ENCODE measurements around the gene IQSEC3. TPM values are rescaled to one million over a fixed set of nuclear protein-coding genes. Genes with fewer than 3 reads are reported as not detected.
"Not testable (repeated sequence)": the region's sequence is repeated elsewhere in the genome, so short reads cannot be mapped to it uniquely, and the experiment has no call there.

Gene IQSEC3
- total RNA-seq, 2 donors from 2014 or later = 0.10 to 3.8 TPM

DNA sequence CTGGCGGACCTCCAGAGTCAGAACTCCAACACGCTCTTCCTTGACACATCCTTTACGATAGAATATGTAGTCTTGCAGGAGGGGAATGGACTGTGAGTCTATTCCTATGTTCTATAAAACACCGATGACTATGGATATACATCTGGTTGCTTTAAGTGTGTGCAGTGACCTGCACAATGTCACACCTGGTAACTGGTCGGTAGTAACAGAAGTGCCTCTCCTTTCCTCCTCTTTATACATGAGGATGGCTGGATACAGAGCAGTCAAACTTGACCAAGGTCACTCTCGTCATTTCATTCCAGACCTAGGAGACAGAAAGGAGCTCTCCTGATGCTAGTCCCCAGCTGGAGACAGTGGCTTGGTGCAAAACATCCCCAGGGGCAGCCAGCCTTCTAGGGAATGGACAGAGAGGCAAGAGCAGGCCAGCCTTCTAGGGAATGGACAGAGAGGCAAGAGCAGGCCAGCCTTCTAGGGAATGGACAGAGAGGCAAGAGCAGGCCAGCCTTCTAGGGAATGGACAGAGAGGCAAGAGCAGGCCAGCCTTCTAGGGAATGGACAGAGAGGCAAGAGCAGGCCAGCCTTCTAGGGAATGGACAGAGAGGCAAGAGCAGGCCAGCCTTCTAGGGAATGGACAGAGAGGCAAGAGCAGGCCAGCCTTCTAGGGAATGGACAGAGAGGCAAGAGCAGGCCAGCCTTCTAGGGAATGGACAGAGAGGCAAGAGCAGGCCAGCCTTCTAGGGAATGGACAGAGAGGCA is 21.2 kb upstream of the IQSEC3 start:
- not testable (repeated sequence) for H3K4me3 Mint-ChIP-seq; H3K4me1 Mint-ChIP-seq (ENCODE audit: low read depth); H3K27ac Mint-ChIP-seq; ATAC-seq (replicated peaks in 1 of 2); H3K9me3 Mint-ChIP-seq; H3K36me3 Mint-ChIP-seq (ENCODE audit: insufficient read depth in 2 of 2); DNase-seq
- peaks cover 15% of the 10 kb centered on the region for H3K27me3 Mint-ChIP-seq (ENCODE audit: low read depth)

DNA sequence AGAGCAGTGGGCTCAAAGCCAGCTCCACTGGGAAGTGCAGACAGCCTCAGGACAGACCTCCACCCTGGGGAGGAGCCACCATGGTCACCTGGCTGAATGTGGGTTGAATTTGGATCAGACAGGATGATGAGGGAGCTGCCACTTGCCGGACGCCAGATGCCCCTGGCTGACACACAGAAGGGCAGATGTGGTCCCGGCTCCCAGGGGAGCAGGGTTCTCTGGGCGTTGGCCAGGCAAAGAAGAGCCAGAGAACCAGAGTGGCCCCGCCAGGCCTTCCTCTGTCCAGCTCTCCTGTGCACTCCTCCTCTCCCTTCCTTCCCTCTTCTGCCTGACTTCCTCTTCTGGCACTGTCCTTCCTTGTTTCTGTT is 20.6 kb upstream of the IQSEC3 start:
- H3K36me3 Mint-ChIP-seq (ENCODE audit: insufficient read depth in 2 of 2); H3K27ac Mint-ChIP-seq; H3K9me3 Mint-ChIP-seq; H3K4me1 Mint-ChIP-seq (ENCODE audit: low read depth); DNase-seq; ATAC-seq (replicated peaks in 1 of 2); H3K4me3 Mint-ChIP-seq: not testable (repeated sequence)
- peaks cover 17% of the 10 kb centered on the region for H3K27me3 Mint-ChIP-seq (ENCODE audit: low read depth)

DNA sequence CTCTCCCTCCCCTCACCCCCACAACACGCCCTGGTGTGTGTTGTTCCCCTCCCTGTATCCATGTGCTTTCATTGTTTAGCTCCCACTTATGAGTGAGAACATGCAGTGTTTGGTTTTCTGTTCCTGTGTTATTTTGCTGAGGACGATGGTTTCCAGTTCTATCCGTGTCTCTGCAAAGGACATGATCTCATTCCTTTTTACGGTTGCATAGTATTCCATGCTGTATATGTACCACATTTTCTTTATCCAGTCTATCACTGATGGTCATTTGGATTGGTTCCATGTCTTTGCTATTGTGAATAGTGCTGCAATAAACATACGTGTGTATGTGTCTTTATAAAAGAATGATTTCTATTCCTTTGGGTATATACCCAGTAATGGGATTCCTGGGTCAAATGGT is 20.0 kb upstream of the IQSEC3 start:
- not testable (repeated sequence) for H3K4me3 Mint-ChIP-seq; H3K27ac Mint-ChIP-seq; H3K9me3 Mint-ChIP-seq; ATAC-seq (replicated peaks in 1 of 2); DNase-seq; H3K4me1 Mint-ChIP-seq (ENCODE audit: low read depth); H3K36me3 Mint-ChIP-seq (ENCODE audit: insufficient read depth in 2 of 2)
- H3K27me3 Mint-ChIP-seq (ENCODE audit: low read depth) = peaks cover 23% of the 10 kb centered on the region

DNA sequence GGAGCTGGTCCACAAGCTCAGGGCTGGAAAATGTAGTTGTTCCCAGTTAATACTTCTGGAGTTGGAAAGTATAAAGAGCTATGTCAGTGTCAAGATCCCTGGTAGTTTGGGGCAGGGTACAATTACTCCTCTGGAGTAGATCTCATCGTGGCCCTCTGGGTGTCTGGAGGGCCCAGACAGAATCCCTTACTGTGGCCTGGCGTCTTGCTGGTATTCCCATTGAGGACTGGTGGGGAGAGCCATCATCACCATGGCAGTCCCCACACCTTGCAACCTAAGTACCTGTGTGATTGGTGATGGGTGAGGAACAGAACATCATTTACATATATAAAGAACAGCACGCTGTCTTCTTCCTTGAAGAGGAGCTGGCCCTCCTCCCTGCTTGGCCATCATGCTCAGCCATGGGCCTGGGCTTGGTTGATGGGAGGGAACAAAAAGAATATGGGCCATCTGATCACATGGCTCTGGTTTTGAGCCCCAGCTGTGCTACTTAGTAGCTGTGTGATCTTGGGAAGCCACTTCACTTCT is 18.8 kb upstream of the IQSEC3 start:
- H3K4me3 Mint-ChIP-seq; H3K36me3 Mint-ChIP-seq (ENCODE audit: insufficient read depth in 2 of 2); ATAC-seq (replicated peaks in 1 of 2); DNase-seq; H3K27ac Mint-ChIP-seq; H3K4me1 Mint-ChIP-seq (ENCODE audit: low read depth); H3K9me3 Mint-ChIP-seq: not testable (repeated sequence)
- H3K27me3 Mint-ChIP-seq (ENCODE audit: low read depth) = peaks cover 25% of the 10 kb centered on the region

DNA sequence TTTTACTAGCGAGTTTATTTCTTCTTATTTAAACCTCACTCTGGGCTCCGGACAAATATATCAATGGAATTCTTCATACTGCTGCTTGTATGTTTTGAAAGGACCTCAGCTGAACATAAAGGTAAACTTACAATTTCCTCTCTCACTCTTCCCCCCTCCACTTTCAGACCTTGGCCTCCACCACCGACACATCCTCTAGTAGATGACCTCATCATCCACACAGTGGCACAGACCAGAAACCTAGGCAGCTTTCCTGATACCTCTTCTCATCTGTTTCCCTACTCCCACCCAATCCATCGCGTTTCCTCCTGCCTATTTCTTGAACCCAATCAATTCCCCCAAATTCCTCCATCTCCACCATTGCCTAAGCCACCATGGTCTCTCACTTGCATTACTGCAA is 17.4 kb upstream of the IQSEC3 start:
- not testable (repeated sequence) for DNase-seq; H3K36me3 Mint-ChIP-seq (ENCODE audit: insufficient read depth in 2 of 2); H3K4me1 Mint-ChIP-seq (ENCODE audit: low read depth); ATAC-seq (replicated peaks in 1 of 2); H3K4me3 Mint-ChIP-seq; H3K27ac Mint-ChIP-seq; H3K9me3 Mint-ChIP-seq
- H3K27me3 Mint-ChIP-seq (ENCODE audit: low read depth) = peaks cover 36% of the 10 kb centered on the region

DNA sequence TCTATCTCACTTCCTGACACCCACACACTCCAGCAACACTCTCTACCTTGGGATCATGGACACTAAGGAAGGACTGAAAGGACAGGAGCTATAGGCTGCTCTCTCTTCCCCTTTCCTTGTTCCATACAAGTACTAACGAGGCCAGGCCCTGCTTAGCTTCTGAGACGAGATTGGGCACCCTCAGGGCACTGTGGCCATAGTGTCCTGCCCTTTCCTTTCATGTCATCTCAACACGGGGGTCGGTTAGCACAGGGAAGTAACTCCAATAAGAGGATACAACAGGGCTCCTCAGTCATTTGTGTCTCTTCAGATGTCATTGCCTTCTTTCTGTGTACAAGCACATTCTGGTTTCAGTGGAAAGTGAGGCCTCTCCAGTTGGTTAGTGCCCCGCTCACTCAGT is 15.5 kb upstream of the IQSEC3 start:
- H3K4me3 Mint-ChIP-seq; ATAC-seq (replicated peaks in 1 of 2); H3K9me3 Mint-ChIP-seq; H3K27ac Mint-ChIP-seq; H3K36me3 Mint-ChIP-seq (ENCODE audit: insufficient read depth in 2 of 2); DNase-seq; H3K4me1 Mint-ChIP-seq (ENCODE audit: low read depth): not testable (repeated sequence)
- peaks cover 44% of the 10 kb centered on the region for H3K27me3 Mint-ChIP-seq (ENCODE audit: low read depth)

DNA sequence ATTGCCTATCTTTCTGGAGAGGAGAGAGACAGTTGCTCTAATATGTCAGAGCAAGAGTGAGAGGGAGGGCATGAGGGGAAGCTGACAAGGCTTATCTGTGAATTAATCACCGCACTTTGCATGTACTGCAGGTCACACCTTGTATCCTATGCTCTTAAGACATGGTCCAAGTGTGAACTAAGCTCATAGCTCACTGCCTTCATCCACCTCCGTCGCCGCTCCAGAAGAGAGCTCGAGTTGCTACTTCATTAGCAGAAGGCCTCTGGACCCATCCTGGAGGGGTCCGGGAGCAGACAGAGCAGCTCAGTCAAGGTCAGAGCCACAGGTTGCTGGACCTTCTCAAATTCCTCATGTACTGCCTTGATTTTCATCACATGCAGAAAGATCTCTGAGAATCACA is 14.6 kb upstream of the IQSEC3 start:
- not testable (repeated sequence) for H3K9me3 Mint-ChIP-seq; DNase-seq; H3K4me1 Mint-ChIP-seq (ENCODE audit: low read depth); H3K36me3 Mint-ChIP-seq (ENCODE audit: insufficient read depth in 2 of 2); H3K27ac Mint-ChIP-seq; H3K4me3 Mint-ChIP-seq; ATAC-seq (replicated peaks in 1 of 2)
- H3K27me3 Mint-ChIP-seq (ENCODE audit: low read depth) = peaks cover 48% of the 10 kb centered on the region

DNA sequence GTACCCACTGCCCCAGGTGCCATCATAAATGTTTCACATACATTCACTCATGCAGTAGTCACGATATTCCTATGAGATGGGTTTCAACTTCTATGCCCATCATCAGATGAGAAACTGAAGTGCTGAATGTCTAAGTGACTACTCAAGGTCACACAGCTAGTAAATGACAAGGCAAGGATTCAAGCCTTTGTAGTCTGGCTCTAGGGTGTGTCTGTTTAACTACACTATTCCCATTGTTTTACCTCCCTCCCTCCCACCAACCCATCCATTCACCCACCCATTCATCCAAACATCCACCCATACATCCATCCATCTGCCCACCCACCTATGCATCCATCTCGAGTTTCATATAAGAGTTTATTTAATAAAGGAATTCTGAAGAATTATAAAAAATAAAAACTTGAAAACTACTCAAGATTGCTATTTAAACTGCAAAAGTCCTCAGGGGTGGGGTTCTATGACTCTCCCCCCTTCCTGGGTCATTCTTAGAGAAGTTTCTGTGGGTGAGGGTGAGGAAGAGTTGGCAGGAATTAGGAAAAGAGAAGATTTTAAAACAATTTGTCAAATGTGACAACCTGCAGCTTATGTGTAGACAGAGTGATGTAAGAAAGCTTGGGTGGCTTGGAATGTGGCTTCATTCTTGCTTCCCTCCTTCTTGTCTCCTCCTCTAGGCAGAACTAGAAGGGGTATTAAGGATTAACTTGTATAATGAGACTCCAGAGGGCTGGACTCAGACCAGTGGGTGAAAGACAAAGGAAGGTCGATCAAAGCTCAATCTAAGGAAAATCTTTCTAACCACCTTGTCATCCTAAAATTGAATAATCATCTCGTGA is 13.4 kb upstream of the IQSEC3 start:
- not testable (repeated sequence) for H3K9me3 Mint-ChIP-seq; H3K36me3 Mint-ChIP-seq (ENCODE audit: insufficient read depth in 2 of 2); DNase-seq; H3K4me1 Mint-ChIP-seq (ENCODE audit: low read depth); H3K4me3 Mint-ChIP-seq; ATAC-seq (replicated peaks in 1 of 2); H3K27ac Mint-ChIP-seq
- H3K27me3 Mint-ChIP-seq (ENCODE audit: low read depth) = peaks cover 47% of the 10 kb centered on the region

DNA sequence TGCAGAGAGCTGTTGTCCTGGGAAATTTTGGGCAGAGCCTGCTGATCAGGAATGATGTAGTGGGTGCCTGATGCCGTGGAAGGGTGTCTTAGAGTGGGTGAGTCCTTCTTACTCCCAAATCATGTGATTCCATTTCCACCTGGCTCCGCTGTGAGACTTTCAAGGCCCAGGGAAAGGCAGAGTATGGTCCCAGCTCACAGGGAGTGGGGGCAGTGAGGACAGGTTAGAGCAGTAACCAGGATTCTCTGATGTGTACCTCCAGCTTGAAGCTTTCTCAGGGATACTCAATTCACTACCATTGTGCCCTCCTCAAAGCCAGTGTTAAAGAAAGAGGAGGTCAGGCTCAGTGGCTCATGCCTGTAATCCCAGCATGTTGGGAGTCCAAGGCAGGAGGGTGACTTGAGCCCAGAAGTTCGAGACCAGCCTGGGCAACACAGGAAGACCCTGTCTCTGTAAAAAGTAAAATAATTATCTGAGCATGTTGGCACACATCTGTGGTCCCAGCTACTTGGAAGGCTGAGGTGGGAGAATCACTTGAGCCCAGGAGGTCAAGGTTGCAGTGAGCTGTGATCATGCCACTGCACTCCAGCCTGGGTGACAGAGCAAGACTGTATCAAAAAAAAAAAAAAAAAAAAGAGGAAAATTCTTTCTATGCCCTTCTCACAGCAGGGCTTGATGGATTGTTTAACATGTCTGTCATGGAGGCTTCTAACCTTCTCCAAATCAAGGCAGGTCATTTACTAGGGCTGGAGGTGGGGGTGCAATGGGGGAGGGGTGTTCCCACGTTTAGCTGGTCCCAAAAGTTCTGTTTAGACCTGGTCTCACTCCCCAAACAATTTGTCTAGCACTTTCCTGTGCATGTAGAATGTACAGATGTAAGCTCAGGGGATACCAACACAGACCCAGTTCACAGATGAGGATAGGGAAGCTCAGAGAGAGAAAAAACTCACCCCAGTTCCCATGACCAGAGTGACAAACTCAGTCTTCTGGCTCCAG is 12.5 kb upstream of the IQSEC3 start:
- Mint-ChIP-seq H3K9me3 (peaks cover 2 to 9% of the 10 kb centered on the region in 2 donors), H3K27ac (no peak overlapping the region), H3K4me3 (no peak overlapping the region), H3K27me3 (ENCODE audit: low read depth) (peaks cover 55% of the 10 kb centered on the region), H3K36me3 (ENCODE audit: insufficient read depth in 2 of 2) (peaks cover 0 to 4% of the 10 kb centered on the region in 2 donors), H3K4me1 (ENCODE audit: low read depth) (no peaks in the 10 kb centered on the region)
- no peak for ATAC-seq (replicated peaks in 1 of 2)
- DNase-seq = no peak

DNA sequence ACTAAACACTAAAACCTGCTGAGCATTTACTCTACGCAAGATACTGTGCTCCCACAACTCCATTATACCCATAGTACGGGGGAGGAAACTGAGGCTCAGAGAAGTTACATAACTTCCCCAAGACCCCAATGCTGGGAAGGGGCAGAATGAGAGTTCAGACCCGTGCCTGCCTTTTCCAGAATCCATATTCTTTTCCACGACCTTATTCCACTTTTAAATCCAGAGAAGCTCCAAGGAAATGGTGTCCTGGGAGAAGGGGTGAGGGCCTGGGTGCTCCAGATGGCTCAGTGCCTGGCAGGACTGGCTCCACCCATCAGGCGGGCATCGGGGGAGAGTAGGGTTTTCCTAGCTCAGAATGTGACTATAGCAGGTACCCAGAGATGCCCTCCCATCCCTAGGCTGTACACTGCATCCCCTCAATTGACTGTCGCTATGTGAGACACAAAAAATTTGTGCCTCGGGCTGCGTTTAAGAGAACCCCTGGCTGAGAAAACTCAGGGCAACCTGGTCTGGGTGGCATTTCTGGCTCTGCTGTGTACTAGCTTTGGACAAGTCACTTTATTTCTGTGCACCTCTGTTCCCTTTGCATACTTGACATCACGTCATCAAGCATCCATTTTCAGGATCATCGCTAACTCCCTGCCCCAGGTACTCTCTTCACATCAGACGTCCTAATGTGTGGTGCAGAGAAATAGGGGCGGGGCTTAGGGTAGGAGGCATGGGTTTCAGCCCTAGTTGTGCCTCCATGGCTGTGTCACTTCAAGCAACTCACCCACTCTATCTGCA is 11.6 kb upstream of the IQSEC3 start:
- H3K9me3 Mint-ChIP-seq = peaks cover 2 to 11% of the 10 kb centered on the region in 2 donors
- H3K27me3 Mint-ChIP-seq (ENCODE audit: low read depth) = peaks cover 58% of the 10 kb centered on the region
- no peak overlapping the region for H3K27ac Mint-ChIP-seq
- H3K4me3 Mint-ChIP-seq = no peak overlapping the region
- ATAC-seq (replicated peaks in 1 of 2) (no peak), DNase-seq (no peak)
- H3K4me1 Mint-ChIP-seq (ENCODE audit: low read depth) = no peaks in the 10 kb centered on the region
- peaks cover 2 to 4% of the 10 kb centered on the region in 2 donors for H3K36me3 Mint-ChIP-seq (ENCODE audit: insufficient read depth in 2 of 2)

DNA sequence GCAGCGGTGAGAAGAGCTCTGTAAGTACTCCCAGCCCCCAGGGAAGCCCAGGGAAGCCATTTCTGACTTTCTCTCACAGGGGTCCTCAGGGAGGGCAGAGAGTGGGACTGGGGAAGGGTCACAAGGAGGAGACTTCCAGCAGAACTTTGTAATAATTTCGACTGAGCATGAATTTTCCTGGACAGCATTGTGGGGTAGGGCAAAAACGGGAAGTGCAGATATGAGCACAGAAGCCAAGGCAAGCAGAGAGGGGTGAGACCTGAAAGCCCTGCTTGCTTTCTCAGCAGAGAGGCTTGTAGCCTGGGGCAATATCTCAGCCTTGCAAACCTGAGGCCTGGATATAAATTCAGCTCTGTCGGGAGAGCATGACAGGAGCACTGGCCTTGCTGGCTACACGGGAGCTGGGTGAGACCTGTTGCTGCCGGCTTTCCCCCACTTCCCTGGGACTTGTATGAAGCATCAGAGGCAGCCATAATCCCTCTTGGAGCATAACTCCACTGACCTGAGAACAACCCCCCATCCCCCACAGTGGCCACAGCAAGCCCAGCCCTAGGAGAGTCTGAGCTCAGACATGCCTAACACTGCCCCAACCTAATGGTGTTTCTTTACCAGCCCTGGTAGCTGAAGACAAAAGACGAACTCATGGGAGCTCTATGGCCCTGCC is 9.8 kb upstream of the IQSEC3 start:
- H3K9me3 Mint-ChIP-seq = peaks cover 2 to 11% of the 10 kb centered on the region in 2 donors
- no peak overlapping the region for H3K27ac Mint-ChIP-seq
- H3K36me3 Mint-ChIP-seq (ENCODE audit: insufficient read depth in 2 of 2) = peaks cover 2 to 7% of the 10 kb centered on the region in 2 donors
- no peak for DNase-seq
- H3K4me3 Mint-ChIP-seq = no peak overlapping the region
- no peaks in the 10 kb centered on the region for H3K4me1 Mint-ChIP-seq (ENCODE audit: low read depth)
- H3K27me3 Mint-ChIP-seq (ENCODE audit: low read depth) = peaks cover 66% of the 10 kb centered on the region
- no peak for ATAC-seq (replicated peaks in 1 of 2)
